Spinal cord (tissue), 10 donors: ENCODE results near the gene ATXN10. TPM values are rescaled to one million over a fixed set of nuclear protein-coding genes. Genes with fewer than 3 reads are reported as not detected.

Experiments
- DNase-seq, 6 donors: peaks; one replicate each; pipeline versions ENCODE4 v3.0.0 to v3.0.0-alpha.2; 2013 to 2015; ENCODE audit warnings: low spot score in 6 of 6, low read depth in 4 of 6
- H3K27ac ChIP-seq: one replicate; pipeline ENCODE4 v1.5.1; 2013; ENCODE audit warnings: low read depth, low read length, control low read depth
- H3K27me3 ChIP-seq: one replicate; pipeline ENCODE4 v1.6.1; 2013; ENCODE audit warnings: low read length; ENCODE audit not compliant: control insufficient read depth, insufficient read depth
- H3K36me3 ChIP-seq: one replicate; pipeline ENCODE4 v1.6.1; 2013; ENCODE audit warnings: low read length; ENCODE audit not compliant: control insufficient read depth, insufficient read depth
- H3K4me1 ChIP-seq: one replicate; pipeline ENCODE4 v1.6.1; 2013; ENCODE audit warnings: low read length; ENCODE audit not compliant: control insufficient read depth, insufficient read depth
- H3K4me3 ChIP-seq: one replicate; pipeline ENCODE4 v1.5.1; 2013; ENCODE audit warnings: low read depth, low read length, control low read depth
- H3K9me3 ChIP-seq: one replicate; pipeline ENCODE4 v1.6.1; 2013; ENCODE audit warnings: low read length; ENCODE audit not compliant: control insufficient read depth, insufficient read depth
- WGBS: methylation state at CpG from one replicate; pipeline ENCODE4 v1.1.5; 2013; ENCODE audit warnings: missing lambda C conversion rate; ENCODE audit not compliant: insufficient coverage; 5-methylcytosine and 5-hydroxymethylcytosine counted together
- polyA plus RNA-seq, 2 donors: library from polyadenylated mRNA; unstranded; fragments of 120-200 nt; gene quantifications; one replicate each; pipeline ENCODE4 v1.2.1, GENCODE V29; 2013; ENCODE audit not compliant: insufficient read length in 2 of 2
- total RNA-seq, 2 donors: library from RNA; depleted of rRNA in 1 of 2; stranded (reverse); fragments of 120-200 nt in 1 of 2; fragments of >200 nt in 1 of 2; gene quantifications; one replicate each; pipeline versions ENCODE4 v1.2.3 to v1.2.4, GENCODE V29; 2013 to 2014
- donor health status: healthy.

Gene ATXN10
- total and polyA plus RNA-seq, 4 donors, result 163 to 428 (median 339) TPM

DNA sequence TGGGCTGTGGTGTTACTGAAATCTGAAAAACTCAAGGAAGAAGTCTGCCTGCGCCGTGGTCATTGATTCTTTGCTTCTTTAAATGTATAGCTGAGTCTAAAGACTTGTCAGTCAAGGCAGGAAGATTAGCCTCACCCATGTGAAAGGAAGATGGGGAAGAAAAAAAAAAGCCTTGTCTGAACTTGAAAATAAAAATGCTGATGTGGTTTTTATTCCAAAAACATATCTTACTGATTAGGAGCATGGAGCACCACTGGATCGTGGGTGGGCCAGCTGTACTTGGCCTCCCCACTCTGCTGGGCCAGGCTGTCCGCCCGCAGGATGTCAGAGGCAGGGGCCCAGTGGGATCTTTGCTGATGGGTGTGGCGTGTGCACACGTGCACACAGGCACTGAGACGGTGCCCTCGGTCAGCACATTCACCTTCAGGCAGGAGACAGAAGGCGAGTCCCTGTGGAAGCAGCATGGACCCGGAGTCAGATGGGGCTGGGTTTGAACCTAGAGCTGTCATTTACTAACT lies 193.4 kb downstream of the ATXN10 start:
- Histone ChIP-seq H3K27ac (peak overlapping the region; percentile 1), H3K4me1 (peaks cover 46% of the 10 kb centered on the region), H3K9me3 (no peaks in the 10 kb centered on the region), H3K27me3 (peaks cover 10% of the 10 kb centered on the region), H3K36me3 (peaks cover 9% of the 10 kb centered on the region), H3K4me3 (no peak overlapping the region)
- DNase-seq, result no peak
- 86% methylated on average over 7 of the region's 11 CpGs for WGBS

- Histone ChIP-seq H3K27ac (no peak overlapping the region), H3K27me3 (peaks cover 10% of the 10 kb centered on the region), H3K36me3 (peaks cover 5% of the 10 kb centered on the region), H3K9me3 (no peaks in the 10 kb centered on the region), H3K4me3 (no peak overlapping the region), H3K4me1 (peaks cover 46% of the 10 kb centered on the region)
- no peak for DNase-seq
- 83% methylated on average over 24 of the region's 24 CpGs for WGBS
Measured at GRCh38 chr22:45865561-45866125, 194.0 kb downstream of the ATXN10 start.

- Histone ChIP-seq H3K4me1 (peaks cover 46% of the 10 kb centered on the region), H3K36me3 (peaks cover 5% of the 10 kb centered on the region), H3K4me3 (no peak overlapping the region), H3K27me3 (peaks cover 10% of the 10 kb centered on the region), H3K9me3 (no peaks in the 10 kb centered on the region), H3K27ac (no peak overlapping the region)
- peak in 2 of 6 donors; percentile 60 to 71 for DNase-seq
- 36% methylated on average over 34 of the region's 37 CpGs for WGBS
Measured at GRCh38 chr22:45866126-45866645, 194.6 kb downstream of the ATXN10 start.

- no peaks in the 10 kb centered on the region for H3K9me3 ChIP-seq
- H3K27me3 ChIP-seq, result peaks cover 10% of the 10 kb centered on the region
- no peak overlapping the region for H3K27ac ChIP-seq
- peaks cover 46% of the 10 kb centered on the region for H3K4me1 ChIP-seq
- WGBS, result 23% methylated on average over 55 of the region's 55 CpGs
- DNase-seq, result no peak
- peak overlapping the region; percentile 10 for H3K4me3 ChIP-seq
- H3K36me3 ChIP-seq, result peaks cover 4% of the 10 kb centered on the region
Measured at GRCh38 chr22:45866646-45867117, 195.0 kb downstream of the ATXN10 start.

- WGBS, result 19% methylated on average over 85 of the region's 87 CpGs
- Histone ChIP-seq H3K36me3 (peaks cover 3% of the 10 kb centered on the region), H3K4me3 (peak overlapping the region; percentile 10), H3K27ac (no peak overlapping the region), H3K4me1 (peaks cover 46% of the 10 kb centered on the region), H3K27me3 (peaks cover 10% of the 10 kb centered on the region), H3K9me3 (peaks cover 1% of the 10 kb centered on the region)
- DNase-seq, result peak in 2 of 6 donors; percentile 37 to 58
Measured at GRCh38 chr22:45867118-45867905, 195.7 kb downstream of the ATXN10 start.

DNA sequence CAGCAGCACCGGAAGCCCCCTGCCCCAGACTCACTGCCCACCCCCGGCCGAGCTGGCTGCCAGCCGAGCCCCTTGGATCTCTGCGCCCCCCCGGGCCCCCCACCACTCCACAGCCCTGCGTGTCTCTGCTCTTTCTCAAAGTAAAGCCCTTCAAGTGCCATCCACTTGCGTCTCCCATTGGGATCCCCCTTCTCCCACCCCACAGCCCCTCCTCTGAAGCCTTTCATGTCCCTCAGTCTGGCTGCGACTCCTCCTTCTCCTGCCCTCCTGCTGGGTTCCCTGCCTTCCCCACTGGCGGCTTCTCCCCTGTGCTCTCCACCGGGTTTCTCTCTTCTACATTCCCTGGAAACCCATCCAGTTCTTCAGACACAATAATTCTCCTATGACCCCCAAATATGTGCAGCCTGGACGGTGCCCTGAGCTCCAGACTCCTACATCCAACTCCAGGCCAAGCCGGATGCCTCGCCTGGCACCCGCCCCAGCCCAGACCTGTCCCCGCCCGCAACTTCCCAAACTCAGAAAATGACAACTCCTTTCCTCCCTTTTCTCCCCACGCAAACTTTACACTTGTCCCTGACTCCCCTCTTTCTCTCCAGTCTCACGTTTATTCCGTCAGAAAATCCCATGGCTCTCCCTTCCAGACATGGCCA lies 196.4 kb downstream of the ATXN10 start:
- Histone ChIP-seq H3K4me1 (peaks cover 46% of the 10 kb centered on the region), H3K36me3 (peaks cover 3% of the 10 kb centered on the region), H3K27ac (no peak overlapping the region), H3K4me3 (no peak overlapping the region), H3K27me3 (peaks cover 10% of the 10 kb centered on the region), H3K9me3 (peaks cover 5% of the 10 kb centered on the region)
- no peak for DNase-seq
- 42% methylated on average over 19 of the region's 20 CpGs for WGBS

- 87% methylated on average over 18 of the region's 18 CpGs for WGBS
- peaks cover 10% of the 10 kb centered on the region for H3K27me3 ChIP-seq
- peaks cover 5% of the 10 kb centered on the region for H3K9me3 ChIP-seq
- H3K36me3 ChIP-seq, result peaks cover 3% of the 10 kb centered on the region
- DNase-seq, result no peak
- H3K4me3 ChIP-seq, result no peak overlapping the region
- H3K4me1 ChIP-seq, result peaks cover 43% of the 10 kb centered on the region
- no peak overlapping the region for H3K27ac ChIP-seq
Measured at GRCh38 chr22:45868571-45869339, 197.1 kb downstream of the ATXN10 start.

GRCh38 chr22:45869340-45869847 lies 197.8 kb downstream of the ATXN10 start:
- DNase-seq, result no peak
- Histone ChIP-seq H3K4me3 (no peak overlapping the region), H3K4me1 (peaks cover 38% of the 10 kb centered on the region), H3K27me3 (peaks cover 10% of the 10 kb centered on the region), H3K36me3 (peaks cover 3% of the 10 kb centered on the region), H3K27ac (no peak overlapping the region), H3K9me3 (peaks cover 5% of the 10 kb centered on the region)
- WGBS, result 88% methylated on average over 12 of the region's 13 CpGs

DNA sequence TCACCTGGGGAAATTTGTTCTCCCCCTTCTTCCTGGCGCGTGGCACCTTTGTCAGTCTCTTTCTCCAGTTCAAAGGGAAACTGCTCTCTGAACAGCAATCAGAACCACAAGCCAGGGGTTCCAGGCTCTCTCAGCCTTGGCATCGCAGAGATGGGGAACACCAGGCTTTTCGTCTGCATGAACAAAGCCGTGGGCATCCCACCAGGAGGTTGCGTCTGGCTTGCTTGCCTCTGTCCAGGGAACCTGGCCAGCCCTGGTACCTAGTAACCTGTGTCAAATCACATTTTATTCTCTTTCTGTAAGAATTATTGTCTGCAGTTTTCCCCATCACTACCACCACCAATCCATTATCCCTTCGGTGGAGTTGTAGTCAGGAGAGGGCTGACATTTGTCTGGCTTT lies 198.4 kb downstream of the ATXN10 start:
- WGBS, result 66% methylated on average over 6 of the region's 7 CpGs
- DNase-seq, result peak in 1 of 6 donors; percentile 49
- Histone ChIP-seq H3K36me3 (peaks cover 3% of the 10 kb centered on the region), H3K27ac (no peak overlapping the region), H3K4me3 (no peak overlapping the region), H3K4me1 (peaks cover 33% of the 10 kb centered on the region), H3K9me3 (peaks cover 5% of the 10 kb centered on the region), H3K27me3 (peaks cover 10% of the 10 kb centered on the region)
